CD8-positive, alpha-beta memory T cell (primary cell): ENCODE results near the gene RPRM. TPM values are rescaled to one million over a fixed set of nuclear protein-coding genes. Genes with fewer than 3 reads are reported as not detected.

ENCODE experiments used
- CTCF ChIA-PET: fragments of 350-600 bp; sonication (Branson Sonifier 250); formaldehyde crosslinking; loops from one replicate; lab custom pipeline; 2021; ENCODE audit warnings: antibody characterized with exemption; lab: Charles Lee
- POLR2A ChIA-PET: fragments of 350-600 bp; sonication (Branson Sonifier 250); formaldehyde crosslinking; loops from one replicate; lab custom pipeline; 2021; ENCODE audit warnings: antibody characterized with exemption; lab: Charles Lee
- DNase-seq, 5 donors: peaks; one replicate each; pipeline versions ENCODE4 v3.0.0 to v3.0.0-alpha.2; 2020 to 2022; ENCODE audit warnings: mixed read lengths in 1 of 5
- H3K27ac ChIP-seq: one replicate; pipeline ENCODE4 v1.7.0; 2013; ENCODE audit warnings: low read depth, mild to moderate bottlenecking, low read length, moderate library complexity
- H3K27me3 ChIP-seq: 2 replicates; pipeline ENCODE4 v1.7.0; 2013; ENCODE audit warnings: low read length, mild to moderate bottlenecking; ENCODE audit not compliant: insufficient read depth, poor library complexity, severe bottlenecking
- H3K36me3 ChIP-seq: 2 replicates; pipeline ENCODE4 v1.7.0; 2013; ENCODE audit warnings: mild to moderate bottlenecking, low read length, moderate library complexity; ENCODE audit not compliant: insufficient read depth
- H3K4me1 ChIP-seq: 2 replicates; pipeline ENCODE4 v1.7.0; 2013; ENCODE audit warnings: mild to moderate bottlenecking, low read length, moderate library complexity; ENCODE audit not compliant: insufficient read depth
- H3K4me3 ChIP-seq: 2 replicates; pipeline ENCODE4 v1.7.0; 2013; ENCODE audit warnings: mild to moderate bottlenecking, low read length
- H3K9me3 ChIP-seq: 2 replicates; pipeline ENCODE4 v1.7.0; 2013; ENCODE audit warnings: mild to moderate bottlenecking, low read length
- H3K27ac Mint-ChIP-seq, 8 donors: one replicate each; pipeline ENCODE4 v1.8.0; 2020 to 2021; ENCODE audit warnings: mixed read lengths in 8 of 8, mild to moderate bottlenecking in 6 of 8, inconsistent platforms in 3 of 8, moderate library complexity in 3 of 8
- H3K27me3 Mint-ChIP-seq, 2 donors: one replicate each; pipeline ENCODE4 v1.8.0; 2020 to 2021; ENCODE audit warnings: mixed read lengths in 2 of 2, mild to moderate bottlenecking in 1 of 2, moderate library complexity in 1 of 2
- H3K36me3 Mint-ChIP-seq, 3 donors: one replicate each; pipeline ENCODE4 v1.8.0; 2020 to 2021; ENCODE audit warnings: mixed read lengths in 3 of 3, inconsistent platforms in 1 of 3, mild to moderate bottlenecking in 1 of 3
- H3K4me1 Mint-ChIP-seq, 3 donors: one replicate each; pipeline ENCODE4 v1.8.0; 2020 to 2021; ENCODE audit warnings: mixed read lengths in 3 of 3, inconsistent platforms in 1 of 3, mild to moderate bottlenecking in 1 of 3
- H3K4me3 Mint-ChIP-seq, 7 donors: one replicate each; pipeline ENCODE4 v1.8.0; 2020 to 2021; ENCODE audit warnings: mixed read lengths in 7 of 7, mild to moderate bottlenecking in 6 of 7, moderate library complexity in 4 of 7, inconsistent platforms in 2 of 7
- H3K9me3 Mint-ChIP-seq, 5 donors: one replicate each; pipeline ENCODE4 v1.8.0; 2020 to 2022; ENCODE audit warnings: mixed read lengths in 5 of 5, mild to moderate bottlenecking in 3 of 5, moderate library complexity in 2 of 5, inconsistent platforms in 1 of 5
- polyA plus RNA-seq: library from polyadenylated mRNA; unstranded; fragments of 300-500 nt; fragmentation: Illumina TruSeq; gene quantifications from one replicate; pipeline ENCODE4 v1.2.3, GENCODE V29; 2021
- total RNA-seq, 2 experiments: library from RNA; stranded (reverse); gene quantifications; one replicate each; pipeline ENCODE4 v1.2.3, GENCODE V29; 2021

RPRM gene
- total and polyA plus RNA-seq, 3 experiments from 2014 or later, result not detected

DNA sequence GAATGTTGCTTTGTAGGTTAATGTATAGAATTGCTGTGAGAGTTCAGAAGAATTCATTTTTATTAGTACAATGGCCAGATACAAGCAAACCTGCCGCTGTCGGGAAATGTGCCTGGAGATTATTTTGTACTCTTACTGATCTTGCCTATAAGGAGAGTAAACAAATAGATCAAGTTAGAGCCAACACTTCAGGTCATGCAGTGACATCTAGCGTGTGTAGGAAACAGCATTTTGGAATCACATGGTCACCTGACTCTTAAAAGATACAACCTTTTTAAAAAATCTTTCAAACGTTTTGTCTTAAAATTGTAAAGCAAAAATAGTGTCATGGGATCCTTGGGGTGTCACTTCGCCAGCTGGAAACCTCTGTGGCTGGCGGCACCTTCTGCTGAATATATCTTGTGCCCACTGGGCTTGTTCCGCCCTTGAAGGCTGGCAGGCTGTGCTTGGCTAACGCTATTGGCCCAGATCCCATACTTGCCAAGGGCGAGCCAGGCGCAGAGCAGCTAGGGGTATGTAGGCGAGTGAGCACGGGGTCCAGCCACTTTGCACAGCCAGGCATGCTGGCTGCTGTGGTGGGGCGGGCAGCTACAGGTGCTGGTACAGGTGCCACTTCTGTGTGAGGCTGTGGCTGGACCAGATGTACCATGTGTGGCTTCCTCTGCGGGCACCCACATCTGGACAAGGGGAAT lies 19.5 kb upstream of the RPRM start:
- H3K4me3 Mint-ChIP-seq, result no peak overlapping the region
- POLR2A ChIA-PET, result no interaction called here
- no peak overlapping the region for H3K4me3 ChIP-seq
- H3K9me3 ChIP-seq, result no peaks in the 10 kb centered on the region
- H3K36me3 Mint-ChIP-seq, result no peaks in the 10 kb centered on the region
- peaks cover 0 to under 1% of the 10 kb centered on the region in 2 donors for H3K27me3 Mint-ChIP-seq
- no peaks in the 10 kb centered on the region for H3K27me3 ChIP-seq
- H3K9me3 Mint-ChIP-seq, result peaks cover 0 to 2% (median 0%) of the 10 kb centered on the region in 5 donors
- no peak overlapping the region for H3K27ac Mint-ChIP-seq
- no peak for DNase-seq
- H3K4me1 ChIP-seq, result no peaks in the 10 kb centered on the region
- CTCF ChIA-PET, result no interaction called here
- H3K4me1 Mint-ChIP-seq, result no peaks in the 10 kb centered on the region
- H3K27ac ChIP-seq, result no peak overlapping the region
- H3K36me3 ChIP-seq, result no peaks in the 10 kb centered on the region

DNA sequence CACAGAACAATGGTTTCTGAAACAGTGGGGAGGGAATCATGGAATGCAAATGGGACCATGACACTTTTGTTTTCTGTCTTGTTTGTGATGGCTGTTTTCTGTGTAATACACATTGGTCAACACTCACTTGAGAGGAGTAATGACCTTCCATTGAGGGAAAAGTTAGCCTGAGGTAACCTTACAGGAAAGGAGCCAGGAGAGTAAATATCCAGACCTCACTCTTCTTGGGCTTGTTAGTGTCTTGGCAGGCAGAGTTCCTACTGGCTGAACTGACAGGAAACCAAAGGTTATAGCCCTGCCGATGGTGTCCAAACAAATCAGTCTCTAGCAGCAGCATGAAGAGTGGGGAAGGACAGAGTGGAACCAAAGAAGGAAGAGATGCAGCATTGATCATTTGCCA lies 17.2 kb upstream of the RPRM start:
- Mint-ChIP-seq H3K4me3 (no peak overlapping the region), H3K4me1 (no peaks in the 10 kb centered on the region), H3K27ac (no peak overlapping the region), H3K27me3 (peaks cover 2 to 4% of the 10 kb centered on the region in 2 donors), H3K9me3 (peaks cover 0 to 2% (median 0%) of the 10 kb centered on the region in 5 donors), H3K36me3 (no peaks in the 10 kb centered on the region)
- Histone ChIP-seq H3K27ac (no peak overlapping the region), H3K9me3 (no peaks in the 10 kb centered on the region), H3K27me3 (no peaks in the 10 kb centered on the region), H3K4me3 (no peak overlapping the region), H3K36me3 (no peaks in the 10 kb centered on the region), H3K4me1 (no peaks in the 10 kb centered on the region)
- ChIA-PET POLR2A (no interaction called here), CTCF (no interaction called here)
- no peak for DNase-seq

DNA sequence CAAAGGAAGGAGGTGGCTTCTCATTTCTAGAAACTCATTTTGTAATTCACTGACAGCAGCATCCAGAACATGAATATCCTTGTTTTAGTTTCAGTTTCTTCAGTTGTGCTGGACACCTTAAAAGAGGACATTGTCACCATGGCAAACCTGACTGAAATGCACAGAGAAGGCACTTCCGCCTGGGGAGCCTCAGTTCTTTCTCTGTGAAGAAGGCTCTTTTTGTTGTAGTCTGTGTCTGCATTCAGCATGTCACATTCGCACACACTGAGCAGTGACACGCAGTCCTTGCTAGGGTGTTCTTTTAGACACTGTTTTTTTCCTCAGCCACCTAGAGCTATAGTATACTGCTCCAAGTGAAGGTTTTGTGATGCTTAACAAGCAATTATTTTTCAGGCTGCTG lies 9.5 kb upstream of the RPRM start:
- Histone ChIP-seq H3K4me1 (no peaks in the 10 kb centered on the region), H3K27me3 (no peaks in the 10 kb centered on the region), H3K4me3 (no peak overlapping the region), H3K36me3 (no peaks in the 10 kb centered on the region), H3K27ac (no peak overlapping the region), H3K9me3 (no peaks in the 10 kb centered on the region)
- H3K9me3 Mint-ChIP-seq, result peaks cover 0 to 3% (median 0%) of the 10 kb centered on the region in 5 donors
- H3K27me3 Mint-ChIP-seq, result peaks cover 5 to 27% of the 10 kb centered on the region in 2 donors
- ChIA-PET POLR2A (no interaction called here), CTCF (interaction anchor here (0.9 kb wide), 1 partner anchor 9 kb away, joined by 3 read pairs; no protein-coding TSS in a partner anchor)
- no peak overlapping the region for H3K27ac Mint-ChIP-seq
- DNase-seq, result no peak
- H3K36me3 Mint-ChIP-seq, result no peaks in the 10 kb centered on the region
- H3K4me1 Mint-ChIP-seq, result no peaks in the 10 kb centered on the region
- H3K4me3 Mint-ChIP-seq, result no peak overlapping the region

DNA sequence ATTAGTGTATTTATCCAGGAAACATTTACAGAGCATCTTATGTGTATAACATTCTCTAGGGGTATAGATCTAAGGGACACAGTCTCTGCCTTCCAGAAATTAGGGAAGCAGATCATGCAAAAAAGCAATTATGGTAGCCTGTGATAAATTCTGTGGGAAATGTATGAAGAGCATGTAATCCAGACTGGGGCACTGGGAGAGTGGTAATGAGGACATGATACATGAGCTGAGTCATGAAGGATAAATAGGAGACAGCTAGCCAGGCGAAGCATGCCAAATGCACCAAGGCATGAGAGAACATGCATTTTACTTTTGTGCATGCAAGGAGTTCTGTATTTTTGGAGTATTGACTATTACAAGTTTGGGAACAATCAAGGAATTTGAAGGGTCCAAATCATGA lies 8.9 kb upstream of the RPRM start:
- H3K4me3 Mint-ChIP-seq, result no peak overlapping the region
- peaks cover 0 to 3% (median 0%) of the 10 kb centered on the region in 5 donors for H3K9me3 Mint-ChIP-seq
- ChIA-PET CTCF (no interaction called here), POLR2A (no interaction called here)
- no peak overlapping the region for H3K27ac Mint-ChIP-seq
- H3K27me3 ChIP-seq, result no peaks in the 10 kb centered on the region
- H3K27me3 Mint-ChIP-seq, result peaks cover 5 to 30% of the 10 kb centered on the region in 2 donors
- H3K4me3 ChIP-seq, result no peak overlapping the region
- no peaks in the 10 kb centered on the region for H3K9me3 ChIP-seq
- H3K4me1 ChIP-seq, result no peaks in the 10 kb centered on the region
- no peak for DNase-seq
- H3K36me3 Mint-ChIP-seq, result no peaks in the 10 kb centered on the region
- no peaks in the 10 kb centered on the region for H3K36me3 ChIP-seq
- no peaks in the 10 kb centered on the region for H3K4me1 Mint-ChIP-seq
- H3K27ac ChIP-seq, result no peak overlapping the region

DNA sequence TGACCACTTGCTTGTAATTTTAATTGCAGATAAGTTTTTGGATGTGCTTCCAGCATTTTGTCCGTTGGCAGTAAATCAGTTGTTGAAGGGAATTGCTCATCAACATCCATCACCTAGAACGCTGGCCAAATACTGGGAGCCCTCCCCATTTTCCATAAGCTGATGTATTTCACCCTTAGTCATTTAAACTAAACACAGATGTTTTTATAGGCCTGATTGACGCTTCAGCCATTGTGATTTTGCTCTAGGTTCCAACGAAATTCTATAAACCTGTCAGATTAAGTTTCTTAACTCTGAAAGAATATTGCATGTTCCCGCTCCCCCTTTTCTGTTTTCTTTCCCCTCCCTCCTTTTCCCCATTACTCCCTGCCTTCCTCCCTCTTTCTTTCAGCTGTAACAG lies 1.0 kb upstream of the RPRM start:
- peaks cover 21% of the 10 kb centered on the region for H3K4me1 ChIP-seq

DNA sequence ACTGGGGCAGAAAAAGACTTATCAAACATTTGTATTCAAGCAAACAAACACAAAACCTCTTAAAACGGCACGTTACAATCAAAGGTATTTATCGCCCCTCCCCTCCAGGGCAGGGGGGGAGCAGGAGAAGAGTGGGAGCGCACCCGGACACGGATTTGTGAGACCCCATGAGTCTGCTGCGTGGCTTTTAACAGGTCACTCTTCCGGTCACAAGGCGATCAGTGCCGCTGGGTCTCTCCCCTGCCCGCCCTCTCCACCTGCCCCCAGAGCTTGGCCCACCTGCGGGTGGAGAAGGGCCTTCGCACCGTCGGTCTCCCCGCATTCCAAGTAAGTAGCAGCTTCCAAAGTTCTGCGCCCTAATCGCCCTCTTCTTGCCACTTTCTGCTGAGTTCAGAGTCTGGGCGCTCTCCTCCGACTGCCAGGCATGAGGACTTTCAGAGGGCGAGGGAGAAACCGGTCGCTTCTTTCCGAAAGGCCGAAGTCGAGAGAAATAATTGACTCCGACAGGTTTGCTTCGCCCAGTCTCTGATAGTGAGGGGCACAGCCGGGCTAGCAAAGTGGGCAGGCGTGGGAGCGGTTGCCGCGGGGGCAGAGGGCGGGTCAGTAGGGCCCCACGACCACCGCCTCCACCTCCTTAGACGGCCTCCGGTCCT lies 800 bp downstream of the RPRM start:
- H3K27me3 Mint-ChIP-seq, result peaks cover 21 to 84% of the 10 kb centered on the region in 2 donors
- CTCF ChIA-PET, result interaction anchor here (1.3 kb wide), 1 partner anchor 8 kb away, joined by 10 read pairs; no protein-coding TSS in a partner anchor
- no peaks in the 10 kb centered on the region for H3K9me3 ChIP-seq
- H3K27ac Mint-ChIP-seq, result peak overlapping the region in 2 of 8 donors; percentile 22 to 38
- no peak for DNase-seq
- no peaks in the 10 kb centered on the region for H3K36me3 ChIP-seq
- peak overlapping the region; percentile 44 for H3K4me3 ChIP-seq
- peaks cover 0 to 2% (median 0%) of the 10 kb centered on the region in 5 donors for H3K9me3 Mint-ChIP-seq
- peak overlapping the region; percentile 57 to 86 (median 66) for H3K4me3 Mint-ChIP-seq
- no peak overlapping the region for H3K27ac ChIP-seq
- POLR2A ChIA-PET, result no interaction called here
- H3K27me3 ChIP-seq, result peaks cover 21% of the 10 kb centered on the region
- no peaks in the 10 kb centered on the region for H3K36me3 Mint-ChIP-seq
- peaks cover 11 to 30% (median 23%) of the 10 kb centered on the region in 3 donors for H3K4me1 Mint-ChIP-seq
- peaks cover 21% of the 10 kb centered on the region for H3K4me1 ChIP-seq

More for the DNA sequence above, 1.0 kb upstream of the RPRM start:
- no peak overlapping the region for H3K4me3 ChIP-seq
- DNase-seq, result no peak
- CTCF ChIA-PET, result interaction anchor here (1.0 to 1.6 kb wide), 3 partner anchors 9 to 14 kb away, joined by 3 to 10 read pairs (median 4); no protein-coding TSS in a partner anchor
- H3K36me3 ChIP-seq, result no peaks in the 10 kb centered on the region
- no peaks in the 10 kb centered on the region for H3K9me3 ChIP-seq
- Mint-ChIP-seq H3K27me3 (peaks cover 21 to 79% of the 10 kb centered on the region in 2 donors), H3K27ac (no peak overlapping the region), H3K9me3 (peaks cover 0 to 3% (median 0%) of the 10 kb centered on the region in 5 donors), H3K4me3 (peak overlapping the region in 5 of 7 donors; percentile 5 to 77 (median 17)), H3K36me3 (no peaks in the 10 kb centered on the region), H3K4me1 (peaks cover 11 to 30% (median 23%) of the 10 kb centered on the region in 3 donors)
- H3K27ac ChIP-seq, result no peak overlapping the region
- H3K27me3 ChIP-seq, result peaks cover 21% of the 10 kb centered on the region
- POLR2A ChIA-PET, result no interaction called here

DNA sequence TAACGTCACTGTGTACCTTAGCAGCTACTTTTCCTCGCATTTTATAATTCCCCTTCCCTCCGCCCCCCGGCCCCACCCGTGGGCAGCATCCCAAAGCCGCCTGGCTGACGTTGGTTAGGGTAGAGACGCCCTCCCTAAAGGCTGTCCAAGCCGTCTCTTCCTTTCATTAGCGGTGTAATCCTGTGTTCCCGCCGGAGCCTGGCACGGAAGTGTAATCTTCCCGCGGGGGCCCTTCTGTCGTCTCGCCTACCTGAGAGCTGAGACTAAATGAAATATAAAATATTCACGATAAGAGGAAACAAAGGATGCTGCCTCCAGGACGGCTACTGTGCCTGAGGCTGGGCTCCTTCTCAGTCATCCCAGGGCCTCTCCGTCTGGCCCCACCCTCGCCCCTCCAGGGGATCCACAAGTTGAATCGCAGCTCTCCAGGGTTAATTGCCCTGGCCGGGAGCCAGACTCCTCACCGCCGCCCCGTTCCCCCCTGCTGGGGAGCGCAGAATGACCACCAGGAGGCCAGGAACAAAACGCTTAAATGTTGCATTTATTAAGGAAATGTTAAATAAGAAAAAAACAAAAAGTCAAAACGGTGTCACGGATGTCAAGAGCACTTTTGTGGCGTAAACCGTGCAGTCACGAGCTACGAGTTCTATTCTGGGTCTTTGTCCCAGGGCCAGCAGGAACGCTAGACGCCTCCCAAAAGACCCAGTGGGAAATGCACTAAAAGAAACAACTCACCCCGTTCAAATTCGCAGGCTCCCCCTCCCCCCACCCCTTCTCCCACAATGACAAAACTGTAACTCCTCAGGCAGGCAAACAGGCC lies 1.5 kb downstream of the RPRM start:
- H3K27me3 ChIP-seq, result peaks cover 21% of the 10 kb centered on the region
- no peaks in the 10 kb centered on the region for H3K36me3 ChIP-seq
- H3K27ac Mint-ChIP-seq, result no peak overlapping the region
- POLR2A ChIA-PET, result no interaction called here
- H3K9me3 Mint-ChIP-seq, result peaks cover 0 to 2% (median 0%) of the 10 kb centered on the region in 5 donors
- H3K36me3 Mint-ChIP-seq, result no peaks in the 10 kb centered on the region
- H3K27me3 Mint-ChIP-seq, result peaks cover 21 to 76% of the 10 kb centered on the region in 2 donors
- no peak for DNase-seq
- CTCF ChIA-PET, result no interaction called here
- no peak overlapping the region for H3K4me3 ChIP-seq
- H3K4me3 Mint-ChIP-seq, result peak overlapping the region in 6 of 7 donors; percentile 13 to 77 (median 52)
- H3K27ac ChIP-seq, result no peak overlapping the region
- H3K4me1 ChIP-seq, result peaks cover 21% of the 10 kb centered on the region
- H3K4me1 Mint-ChIP-seq, result peaks cover 11 to 30% (median 23%) of the 10 kb centered on the region in 3 donors
- H3K9me3 ChIP-seq, result no peaks in the 10 kb centered on the region
